Osteocyte (in vitro differentiated cells): ENCODE data around the gene TGFBRAP1. TPM values are rescaled to one million over a fixed set of nuclear protein-coding genes. Genes with fewer than 3 reads are reported as not detected.

Source experiments
- DNase-seq: peaks from one replicate; pipeline ENCODE4 v3.0.0; 2021; ENCODE audit warnings: mixed read lengths; ENCODE audit not compliant: unreplicated experiment; ENCODE audit errors: extremely low spot score
- H3K27ac Mint-ChIP-seq: one replicate; pipeline ENCODE4 v1.8.0; 2021; ENCODE audit warnings: mild to moderate bottlenecking, mixed read lengths; ENCODE audit not compliant: unreplicated experiment
- H3K27me3 Mint-ChIP-seq: one replicate; pipeline ENCODE4 v1.8.0; 2021; ENCODE audit warnings: mixed read lengths; ENCODE audit not compliant: unreplicated experiment
- H3K36me3 Mint-ChIP-seq: one replicate; pipeline ENCODE4 v1.8.0; 2021; ENCODE audit warnings: mixed read lengths; ENCODE audit not compliant: unreplicated experiment
- H3K4me1 Mint-ChIP-seq: one replicate; pipeline ENCODE4 v1.8.0; 2021; ENCODE audit warnings: mixed read lengths; ENCODE audit not compliant: unreplicated experiment
- H3K4me3 Mint-ChIP-seq: one replicate; pipeline ENCODE4 v1.8.0; 2021; ENCODE audit warnings: mild to moderate bottlenecking, moderate library complexity, mixed read lengths; ENCODE audit not compliant: unreplicated experiment
- H3K9me3 Mint-ChIP-seq: one replicate; pipeline ENCODE4 v1.8.0; 2021; ENCODE audit warnings: mixed read lengths; ENCODE audit not compliant: unreplicated experiment
- CTCF ChIP-seq: fragments of 200-600 bp; sonication (generic); IDR thresholded peaks from 2 replicates; pipeline ENCODE4 v1.5.0; 2021; ENCODE audit warnings: antibody characterized with exemption, mild to moderate bottlenecking, moderate library complexity
- long read RNA-seq: library from polyadenylated mRNA; unstranded; transcript quantifications from one replicate; pipeline ENCODE4 v2.0.0, GENCODE V29; 2021
- total RNA-seq: library from RNA; stranded (reverse); gene quantifications from 2 replicates; pipeline ENCODE4 v1.2.1, GENCODE V29; 2021

Gene TGFBRAP1
- 17.9 and 21.2 TPM in 2 replicates for total RNA-seq
- long read RNA-seq, full-length matches to known transcripts, result 4 of 19 reads
- long read RNA-seq, partial matches to known transcripts, result 4 of 19 reads
- long read RNA-seq, other reads (novel, unspliced or antisense), result 11 of 19 reads

GRCh38 chr2:105329561-105330495 is at the start of gene TGFBRAP1:
Gene TGFBRAP1, minus strand, starts transcription at chr2:105329735. Its CDS starts 21,434 bp downstream, at chr2:105308301.
- no peak for DNase-seq
- Mint-ChIP-seq H3K36me3 (no peaks in the 10 kb centered on the region), H3K4me3 (peak within 1 kb of the TSS; percentile 91), H3K27me3 (no peaks in the 10 kb centered on the region), H3K27ac (peak within 1 kb of the TSS; percentile 80), H3K9me3 (no peaks in the 10 kb centered on the region), H3K4me1 (peaks cover 33% of the 10 kb centered on the region)
- TF ChIP-seq CTCF, result no peak

GRCh38 chr2:105378921-105379383 is 49.4 kb upstream of the TGFBRAP1 start:
- TF ChIP-seq CTCF, result no peak
- H3K9me3 Mint-ChIP-seq, result no peaks in the 10 kb centered on the region
- peak overlapping the region; percentile 15 for H3K27ac Mint-ChIP-seq
- no peaks in the 10 kb centered on the region for H3K27me3 Mint-ChIP-seq
- peaks cover 80% of the 10 kb centered on the region for H3K4me1 Mint-ChIP-seq
- DNase-seq, result no peak
- H3K36me3 Mint-ChIP-seq, result peaks cover 63% of the 10 kb centered on the region
- H3K4me3 Mint-ChIP-seq, result no peak overlapping the region

GRCh38 chr2:105378276-105378840 is 48.8 kb upstream of the TGFBRAP1 start:
- Mint-ChIP-seq H3K27ac (peak overlapping the region; percentile 15), H3K27me3 (no peaks in the 10 kb centered on the region), H3K4me1 (peaks cover 86% of the 10 kb centered on the region), H3K9me3 (no peaks in the 10 kb centered on the region), H3K4me3 (no peak overlapping the region), H3K36me3 (peaks cover 63% of the 10 kb centered on the region)
- no peak for TF ChIP-seq CTCF
- no peak for DNase-seq

GRCh38 chr2:105377871-105378270 is 48.3 kb upstream of the TGFBRAP1 start:
- peaks cover 63% of the 10 kb centered on the region for H3K36me3 Mint-ChIP-seq
- H3K4me3 Mint-ChIP-seq, result no peak overlapping the region
- no peaks in the 10 kb centered on the region for H3K9me3 Mint-ChIP-seq
- no peaks in the 10 kb centered on the region for H3K27me3 Mint-ChIP-seq
- DNase-seq, result no peak
- H3K27ac Mint-ChIP-seq, result peak overlapping the region; percentile 15
- peaks cover 89% of the 10 kb centered on the region for H3K4me1 Mint-ChIP-seq
- TF ChIP-seq CTCF, result peak; percentile 32

GRCh38 chr2:105376789-105377240 is 47.3 kb upstream of the TGFBRAP1 start:
- peaks cover 61% of the 10 kb centered on the region for H3K36me3 Mint-ChIP-seq
- peak overlapping the region; percentile 32 for H3K27ac Mint-ChIP-seq
- no peaks in the 10 kb centered on the region for H3K9me3 Mint-ChIP-seq
- no peak for TF ChIP-seq CTCF
- no peak for DNase-seq
- no peak overlapping the region for H3K4me3 Mint-ChIP-seq
- H3K27me3 Mint-ChIP-seq, result no peaks in the 10 kb centered on the region
- H3K4me1 Mint-ChIP-seq, result peaks cover 89% of the 10 kb centered on the region
